Mucosa of rectum (tissue), 2 donors: ENCODE data around the gene CEP57L1.
A peak's percentile ranks its signal among the peaks of the same experiment; 100 is the strongest.
"Not testable (repeated sequence)": the region's sequence is repeated elsewhere in the genome, so short reads cannot be mapped to it uniquely, and the experiment has no call there.

ENCODE experiments used
- H3K27ac ChIP-seq, 2 donors: one replicate each; pipeline ENCODE4 v1.7.0; 2013; ENCODE audit warnings: inconsistent platforms in 2 of 2, low read depth in 2 of 2, low read length in 2 of 2
- H3K27me3 ChIP-seq, 2 donors: one replicate each; pipeline ENCODE4 v1.7.0; 2013; ENCODE audit warnings: low read length in 2 of 2; ENCODE audit not compliant: control insufficient read depth in 2 of 2, insufficient read depth in 2 of 2
- H3K36me3 ChIP-seq, 2 donors: one replicate each; pipeline ENCODE4 v1.7.0; 2013; ENCODE audit warnings: low read length in 2 of 2; ENCODE audit not compliant: control insufficient read depth in 2 of 2, insufficient read depth in 2 of 2
- H3K4me1 ChIP-seq, 2 donors: one replicate each; pipeline ENCODE4 v1.7.0; 2013; ENCODE audit warnings: low read length in 2 of 2, mild to moderate bottlenecking in 1 of 2; ENCODE audit not compliant: control insufficient read depth in 2 of 2, insufficient read depth in 2 of 2
- H3K4me3 ChIP-seq, 2 donors: one replicate each; pipeline ENCODE4 v1.7.0; 2013; ENCODE audit warnings: low read length in 2 of 2
- H3K9ac ChIP-seq, 2 donors: one replicate each; pipeline ENCODE4 v1.7.0; 2013; ENCODE audit warnings: low read length in 2 of 2, low read depth in 1 of 2, mild to moderate bottlenecking in 1 of 2
- H3K9me3 ChIP-seq, 2 donors: one replicate each; pipeline ENCODE4 v1.7.0; 2013; ENCODE audit warnings: low read length in 2 of 2; ENCODE audit not compliant: control insufficient read depth in 2 of 2
- donor health status: healthy.
- donor health status: Normal muscosa, but diverticular disease.

The CEP57L1 gene

DNA sequence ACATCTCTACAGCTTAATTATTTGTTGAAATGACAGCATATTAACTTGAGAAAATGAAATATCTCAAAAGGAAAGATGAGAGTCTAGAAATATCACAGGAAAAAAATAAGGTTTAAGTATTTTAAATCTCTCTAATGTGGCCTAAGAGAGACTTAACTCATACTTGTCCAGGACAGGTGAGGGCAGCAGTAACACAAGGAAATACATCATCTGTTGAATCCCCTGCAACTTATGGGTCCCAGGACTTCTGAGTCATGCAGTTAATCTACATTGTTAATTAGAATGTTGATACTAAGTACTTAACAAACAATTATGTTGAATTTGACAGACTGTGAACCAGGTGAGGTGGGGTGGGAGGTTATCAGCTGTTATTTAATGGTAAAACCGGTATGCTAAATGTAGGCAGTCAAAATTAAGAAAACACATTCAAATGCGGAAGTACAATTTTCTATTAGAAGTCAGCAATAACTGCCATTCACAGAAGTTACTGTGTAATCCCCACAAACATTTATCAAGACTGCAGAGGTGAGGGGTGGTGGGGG, 87.9 kb downstream of the CEP57L1 start:
- no peak overlapping the region for H3K27ac ChIP-seq
- H3K9ac ChIP-seq = no peak overlapping the region
- H3K4me3 ChIP-seq = no peak overlapping the region
- peaks cover 0 to 11% of the 10 kb centered on the region in 2 donors for H3K4me1 ChIP-seq
- no peaks in the 10 kb centered on the region for H3K36me3 ChIP-seq
- no peaks in the 10 kb centered on the region for H3K9me3 ChIP-seq
- H3K27me3 ChIP-seq = peaks cover 0 to 2% of the 10 kb centered on the region in 2 donors

DNA sequence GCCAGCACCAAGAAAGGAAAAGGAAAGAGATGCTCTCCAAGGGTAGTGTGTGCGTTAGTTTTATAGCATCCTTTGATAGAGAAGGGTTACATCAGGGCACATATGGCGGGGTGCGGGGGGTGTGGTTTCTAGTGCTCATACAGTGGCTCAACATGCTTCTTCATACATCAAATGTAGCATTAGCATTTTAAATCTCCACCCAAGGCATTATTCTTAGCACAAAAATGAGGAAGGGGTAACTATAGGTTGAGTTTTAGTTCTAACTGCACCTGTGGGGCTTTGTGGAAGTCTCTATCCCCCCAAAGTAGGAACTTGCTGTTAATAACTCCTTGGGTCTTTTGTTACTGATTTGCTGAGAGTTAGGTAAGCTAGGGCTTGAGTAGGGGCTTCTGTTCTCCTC, 89.3 kb downstream of the CEP57L1 start:
- Histone ChIP-seq H3K27me3 (peaks cover 0 to 2% of the 10 kb centered on the region in 2 donors), H3K27ac (no peak overlapping the region), H3K9me3 (no peaks in the 10 kb centered on the region), H3K9ac (no peak overlapping the region), H3K36me3 (no peaks in the 10 kb centered on the region), H3K4me3 (no peak overlapping the region), H3K4me1 (peaks cover 0 to 11% of the 10 kb centered on the region in 2 donors)

DNA sequence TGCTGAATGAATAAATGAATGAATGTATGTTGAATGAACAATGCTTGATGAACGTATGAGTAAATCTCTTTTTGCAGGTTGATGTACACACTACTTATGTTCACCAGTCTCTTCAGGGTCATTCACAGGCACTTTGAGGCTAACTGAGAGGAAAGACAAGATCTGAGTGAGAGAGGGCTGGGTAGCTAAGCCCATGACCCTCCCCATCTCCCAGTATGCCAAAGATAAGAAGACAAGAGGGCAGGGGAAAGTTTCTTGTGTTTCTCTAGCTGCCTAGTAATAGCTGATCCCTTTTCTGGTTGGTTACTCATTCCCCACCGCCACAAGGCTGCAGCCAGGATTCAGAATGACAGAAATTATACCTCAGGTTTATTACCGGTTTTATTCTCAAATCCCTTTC, 90.7 kb downstream of the CEP57L1 start:
- Histone ChIP-seq H3K27me3 (peaks cover 0 to 2% of the 10 kb centered on the region in 2 donors), H3K9ac (no peak overlapping the region), H3K9me3 (no peaks in the 10 kb centered on the region), H3K27ac (no peak overlapping the region), H3K36me3 (no peaks in the 10 kb centered on the region), H3K4me1 (peaks cover 0 to 11% of the 10 kb centered on the region in 2 donors), H3K4me3 (no peak overlapping the region)

DNA sequence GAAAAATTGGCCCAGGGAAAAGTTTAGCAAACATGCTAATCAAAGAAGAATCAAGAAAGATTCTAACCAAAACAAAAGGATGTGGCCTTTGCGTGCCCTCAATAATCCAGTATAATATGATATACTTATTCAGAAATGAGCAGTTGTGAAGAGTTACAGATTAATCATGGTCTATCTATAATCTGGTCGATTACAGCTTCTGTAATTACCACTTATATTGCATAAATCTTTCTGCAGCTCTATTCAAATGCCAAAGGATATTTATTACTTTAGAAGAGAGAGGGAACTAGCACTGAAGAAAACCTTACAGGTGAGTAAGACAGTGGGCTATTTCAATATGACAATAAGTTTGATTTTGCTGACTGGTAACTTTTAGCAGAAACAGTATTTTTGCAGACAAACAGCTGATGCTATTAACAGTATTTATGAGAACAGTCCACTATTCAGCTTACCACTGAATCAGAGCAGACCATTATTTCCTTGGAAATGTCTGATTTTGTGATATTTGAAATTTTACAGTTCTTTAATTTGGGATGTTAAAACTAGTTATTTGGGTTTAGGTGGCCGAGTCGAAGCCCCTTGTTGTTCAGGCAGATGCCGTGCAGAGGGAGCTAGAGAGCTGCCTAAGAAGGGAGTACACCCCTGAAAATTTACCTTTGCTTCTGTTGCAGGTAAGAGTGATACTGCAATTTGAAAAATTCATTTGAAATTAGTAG, 92.2 kb downstream of the CEP57L1 start:
- Histone ChIP-seq H3K9me3 (no peaks in the 10 kb centered on the region), H3K36me3 (no peaks in the 10 kb centered on the region), H3K27ac (no peak overlapping the region), H3K4me3 (no peak overlapping the region), H3K27me3 (peaks cover 0 to 2% of the 10 kb centered on the region in 2 donors), H3K9ac (peak overlapping the region in 1 of 2 donors; percentile 24), H3K4me1 (peaks cover 0 to 9% of the 10 kb centered on the region in 2 donors)

DNA sequence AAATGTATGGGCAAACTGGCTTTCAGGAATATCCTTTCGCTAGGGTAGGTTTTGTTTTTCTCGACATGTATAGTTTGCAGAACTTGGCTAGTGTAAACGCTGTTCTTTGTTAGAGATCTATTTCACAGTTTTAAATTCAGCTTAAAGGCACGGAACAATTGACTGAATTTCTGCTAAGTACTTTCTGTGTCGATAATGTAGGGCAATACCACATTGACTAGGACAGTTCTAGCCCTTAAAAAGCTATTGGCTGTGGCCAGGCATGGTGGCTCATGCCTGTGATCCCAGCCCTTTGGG, 92.8 kb downstream of the CEP57L1 start:
- Histone ChIP-seq H3K9ac (no peak overlapping the region), H3K27me3 (peaks cover 0 to 2% of the 10 kb centered on the region in 2 donors), H3K27ac (no peak overlapping the region), H3K9me3 (no peaks in the 10 kb centered on the region), H3K36me3 (no peaks in the 10 kb centered on the region), H3K4me3 (no peak overlapping the region), H3K4me1 (peaks cover 0 to 6% of the 10 kb centered on the region in 2 donors)

DNA sequence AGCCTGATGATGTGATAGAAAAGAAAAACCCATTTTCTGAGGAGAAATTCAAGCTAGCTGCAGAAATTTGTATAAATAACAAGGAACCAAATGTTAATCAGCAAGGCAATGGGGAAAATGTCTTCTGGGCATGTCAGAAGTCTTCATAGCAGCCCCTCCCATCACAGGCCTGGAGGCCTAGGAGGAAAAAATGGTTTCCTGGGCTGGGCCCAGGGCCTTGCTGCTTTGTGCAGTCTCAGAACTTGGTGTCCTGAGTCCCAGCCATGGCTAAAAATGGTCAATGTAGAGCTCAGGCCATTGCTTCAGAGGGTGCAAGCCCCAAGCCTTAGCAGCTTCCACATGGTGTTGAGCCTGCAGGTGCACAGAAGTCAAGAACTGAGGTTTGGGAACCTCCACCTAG, 96.1 kb downstream of the CEP57L1 start:
- H3K27me3 ChIP-seq, H3K27ac ChIP-seq, H3K9ac ChIP-seq, H3K4me3 ChIP-seq, H3K36me3 ChIP-seq, H3K9me3 ChIP-seq: not testable (repeated sequence)
- H3K4me1 ChIP-seq = peaks cover 2 to 16% of the 10 kb centered on the region in 2 donors

DNA sequence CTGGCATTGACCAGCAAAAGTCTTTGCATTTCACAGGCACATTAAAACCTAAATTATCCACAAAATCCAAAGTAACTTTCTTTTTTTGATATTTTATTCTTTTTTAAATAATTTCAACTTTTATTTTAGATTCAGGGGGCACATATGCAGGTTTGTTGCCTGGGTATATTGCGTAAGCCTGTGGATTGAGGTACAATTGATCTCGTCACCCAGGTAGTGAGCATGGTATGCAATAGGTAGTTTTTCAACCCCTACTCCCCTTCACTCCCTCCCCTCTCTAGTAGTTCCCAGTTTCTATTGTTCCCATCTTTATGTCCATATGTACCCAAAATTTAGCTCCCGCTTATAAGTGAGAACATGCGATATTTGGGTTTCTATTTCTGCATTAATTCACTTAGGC, 97.6 kb downstream of the CEP57L1 start:
- Histone ChIP-seq H3K27ac (no peak overlapping the region), H3K9me3 (no peaks in the 10 kb centered on the region), H3K36me3 (no peaks in the 10 kb centered on the region), H3K9ac (no peak overlapping the region), H3K27me3 (no peaks in the 10 kb centered on the region), H3K4me1 (peaks cover 5 to 16% of the 10 kb centered on the region in 2 donors), H3K4me3 (no peak overlapping the region)

DNA sequence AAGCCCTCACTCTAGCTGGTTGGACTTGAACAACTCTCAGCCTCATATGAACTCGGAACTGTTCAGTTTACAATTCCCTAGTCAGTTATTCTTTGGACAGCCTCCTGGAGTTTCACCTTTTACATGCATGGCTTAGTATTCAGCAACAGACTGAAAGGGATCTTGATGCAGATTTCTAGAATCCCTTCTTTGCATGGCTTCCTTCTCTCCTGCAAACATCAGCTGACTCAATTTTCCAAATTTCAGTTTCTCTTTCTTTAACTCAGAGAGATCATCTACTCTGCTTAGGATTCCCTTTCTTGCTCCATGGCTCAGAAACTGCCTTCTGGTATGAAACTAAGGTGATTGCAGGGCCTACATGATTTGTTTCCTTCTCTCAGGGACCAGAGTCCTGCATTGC, 99.6 kb downstream of the CEP57L1 start:
- Histone ChIP-seq H3K4me3 (no peak overlapping the region), H3K9ac (peak overlapping the region; percentile 3 to 38), H3K36me3 (no peaks in the 10 kb centered on the region), H3K9me3 (no peaks in the 10 kb centered on the region), H3K27me3 (no peaks in the 10 kb centered on the region), H3K27ac (peak overlapping the region; percentile 67 to 77), H3K4me1 (peaks cover 5 to 16% of the 10 kb centered on the region in 2 donors)

DNA sequence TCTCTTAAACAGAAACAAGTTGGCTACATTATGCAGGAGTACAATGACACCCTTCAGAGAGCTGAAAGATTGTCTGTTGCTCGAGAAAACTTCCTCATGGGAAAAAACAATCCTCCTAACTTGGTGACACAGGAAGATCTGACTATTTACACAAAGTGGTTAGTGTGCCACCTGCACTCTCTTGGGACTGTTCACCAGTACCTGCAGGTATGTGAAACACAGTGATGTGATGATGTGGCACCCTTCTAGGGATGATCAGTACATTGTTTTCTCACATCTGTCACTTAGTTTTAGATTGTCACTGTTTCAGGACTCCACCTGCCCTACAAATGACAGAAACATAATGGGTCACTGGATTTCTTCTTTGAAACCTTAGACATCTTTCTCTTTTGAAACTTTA, 101.8 kb downstream of the CEP57L1 start:
- peak overlapping the region; percentile 21 to 36 for H3K9ac ChIP-seq
- H3K27ac ChIP-seq = peak overlapping the region; percentile 70 to 81
- no peaks in the 10 kb centered on the region for H3K9me3 ChIP-seq
- peak overlapping the region in 1 of 2 donors; percentile 16 for H3K4me3 ChIP-seq
- H3K4me1 ChIP-seq = peaks cover 5 to 16% of the 10 kb centered on the region in 2 donors
- no peaks in the 10 kb centered on the region for H3K36me3 ChIP-seq
- no peaks in the 10 kb centered on the region for H3K27me3 ChIP-seq

DNA sequence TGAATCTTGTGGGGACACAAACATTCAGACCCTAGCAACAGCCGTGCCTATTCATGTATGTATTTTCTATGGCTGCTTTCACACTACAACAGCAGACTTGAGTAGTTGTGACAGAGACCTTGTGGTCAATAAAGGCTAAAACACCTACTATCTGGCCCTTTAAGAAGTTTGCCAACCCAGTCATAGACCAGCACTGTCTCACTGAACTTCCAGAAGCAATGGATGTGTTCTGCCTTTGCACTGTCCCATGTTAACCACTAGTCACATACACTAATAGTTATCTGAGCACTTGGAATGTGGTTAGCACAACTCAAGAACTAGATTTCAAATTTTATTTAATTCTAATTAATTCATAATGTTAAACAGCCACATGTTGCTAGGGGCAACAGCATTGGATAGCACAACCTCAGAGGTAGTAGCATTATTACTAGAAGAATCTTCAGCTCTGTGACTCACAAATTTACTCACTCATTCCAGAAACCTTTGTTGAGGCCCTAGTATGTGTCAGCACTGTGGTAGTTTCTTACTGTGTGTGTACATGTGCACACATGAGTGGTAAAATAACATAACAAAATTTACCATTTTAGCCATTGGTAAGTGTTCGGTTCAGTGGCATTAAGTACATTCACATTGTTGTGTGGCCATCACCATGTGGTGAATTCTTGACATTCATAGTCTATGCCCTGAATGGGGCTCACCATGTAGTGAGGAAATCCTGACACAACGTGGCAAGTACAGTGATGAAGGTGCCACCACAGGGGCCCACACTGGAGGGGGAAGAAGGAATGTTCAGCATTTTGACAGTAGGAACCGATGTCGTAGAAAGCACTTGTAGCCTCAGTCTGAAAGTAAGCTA, 107.3 kb downstream of the CEP57L1 start:
- Histone ChIP-seq H3K27me3 (no peaks in the 10 kb centered on the region), H3K4me1 (peaks cover 0 to 2% of the 10 kb centered on the region in 2 donors), H3K27ac (no peak overlapping the region), H3K4me3 (no peak overlapping the region), H3K36me3 (no peaks in the 10 kb centered on the region), H3K9me3 (no peaks in the 10 kb centered on the region), H3K9ac (no peak overlapping the region)
